22Rv1 (cell line): Measurements from ENCODE around the gene NDRG3.

ENCODE experiments used
- ZFX ChIP-seq: fragments of 450-650 bp; IDR thresholded peaks from 2 replicates; pipeline ENCODE4 v1.6.1; 2017; ENCODE audit warnings: antibody characterized with exemption, borderline replicate concordance
- TF ChIP-seq, protein P1 (sequence below): fragments of 450-650 bp; IDR thresholded peaks from 2 replicates; pipeline ENCODE4 v1.5.1; 2017; ENCODE audit warnings: mild to moderate bottlenecking

GRCh38 chr20:36624068-36624943 is 121.6 kb downstream of the NDRG3 start:
- TF ChIP-seq, protein P1, sequence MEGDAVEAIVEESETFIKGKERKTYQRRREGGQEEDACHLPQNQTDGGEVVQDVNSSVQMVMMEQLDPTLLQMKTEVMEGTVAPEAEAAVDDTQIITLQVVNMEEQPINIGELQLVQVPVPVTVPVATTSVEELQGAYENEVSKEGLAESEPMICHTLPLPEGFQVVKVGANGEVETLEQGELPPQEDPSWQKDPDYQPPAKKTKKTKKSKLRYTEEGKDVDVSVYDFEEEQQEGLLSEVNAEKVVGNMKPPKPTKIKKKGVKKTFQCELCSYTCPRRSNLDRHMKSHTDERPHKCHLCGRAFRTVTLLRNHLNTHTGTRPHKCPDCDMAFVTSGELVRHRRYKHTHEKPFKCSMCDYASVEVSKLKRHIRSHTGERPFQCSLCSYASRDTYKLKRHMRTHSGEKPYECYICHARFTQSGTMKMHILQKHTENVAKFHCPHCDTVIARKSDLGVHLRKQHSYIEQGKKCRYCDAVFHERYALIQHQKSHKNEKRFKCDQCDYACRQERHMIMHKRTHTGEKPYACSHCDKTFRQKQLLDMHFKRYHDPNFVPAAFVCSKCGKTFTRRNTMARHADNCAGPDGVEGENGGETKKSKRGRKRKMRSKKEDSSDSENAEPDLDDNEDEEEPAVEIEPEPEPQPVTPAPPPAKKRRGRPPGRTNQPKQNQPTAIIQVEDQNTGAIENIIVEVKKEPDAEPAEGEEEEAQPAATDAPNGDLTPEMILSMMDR, result peak; percentile 42; the same call in 1 of the 2 replicates
- no peak for TF ChIP-seq ZFX
